HG03571 (cell line): ENCODE measurements around the gene FAM221A.
"Not testable (repeated sequence)": the region's sequence is repeated elsewhere in the genome, so short reads cannot be mapped to it uniquely, and the experiment has no call there.

Experiments used
- ATAC-seq: cut with Tn5 transposase; IDR thresholded peaks from one replicate; pipeline ENCODE4 v1.9.1; 2021; ENCODE audit not compliant: unreplicated experiment

FAM221A gene, protein sequence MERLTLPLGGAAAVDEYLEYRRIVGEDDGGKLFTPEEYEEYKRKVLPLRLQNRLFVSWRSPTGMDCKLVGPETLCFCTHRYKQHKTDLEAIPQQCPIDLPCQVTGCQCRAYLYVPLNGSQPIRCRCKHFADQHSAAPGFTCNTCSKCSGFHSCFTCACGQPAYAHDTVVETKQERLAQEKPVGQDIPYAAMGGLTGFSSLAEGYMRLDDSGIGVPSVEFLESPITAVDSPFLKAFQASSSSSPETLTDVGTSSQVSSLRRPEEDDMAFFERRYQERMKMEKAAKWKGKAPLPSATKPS

DNA sequence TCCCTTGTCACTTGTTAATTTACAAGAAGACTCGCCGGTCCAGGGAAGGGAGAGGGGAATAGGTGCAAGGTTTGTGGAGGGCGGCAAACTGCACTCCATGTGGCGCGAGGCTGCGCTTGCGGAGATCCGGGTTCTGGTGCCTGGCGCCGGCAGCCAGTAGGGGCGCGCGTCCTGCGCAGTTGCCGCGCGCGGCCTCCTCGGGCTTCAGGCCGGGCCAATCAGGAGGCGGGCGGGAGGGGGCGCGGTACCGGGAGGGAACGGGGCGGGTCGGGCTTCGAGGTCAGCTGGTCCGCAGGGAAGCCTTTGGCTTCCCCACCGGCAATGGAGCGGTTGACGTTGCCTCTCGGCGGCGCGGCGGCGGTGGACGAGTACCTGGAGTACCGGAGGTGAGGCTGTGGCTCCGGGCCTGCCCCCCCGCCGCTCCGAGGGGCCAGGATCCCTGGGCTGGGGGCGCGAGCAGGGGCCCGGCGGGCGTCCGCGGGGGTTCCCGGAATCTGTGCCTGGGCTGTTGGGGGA, at the start of gene FAM221A:
TSS of gene FAM221A (plus strand) at position 302 of the 516 bp plus-strand sequence. CDS start at position 322, 20 bp downstream.
- peak; percentile 99 for ATAC-seq

GRCh38 chr7:23633417-23633816, 46.6 kb upstream of the FAM221A start:
- ATAC-seq = no peak

- no peak for ATAC-seq
These were observed 34.2 kb upstream of the FAM221A start for GRCh38 chr7:23645822-23646221.

- no peak for ATAC-seq
These were observed 26.1 kb upstream of the FAM221A start for GRCh38 chr7:23653942-23654341.

DNA sequence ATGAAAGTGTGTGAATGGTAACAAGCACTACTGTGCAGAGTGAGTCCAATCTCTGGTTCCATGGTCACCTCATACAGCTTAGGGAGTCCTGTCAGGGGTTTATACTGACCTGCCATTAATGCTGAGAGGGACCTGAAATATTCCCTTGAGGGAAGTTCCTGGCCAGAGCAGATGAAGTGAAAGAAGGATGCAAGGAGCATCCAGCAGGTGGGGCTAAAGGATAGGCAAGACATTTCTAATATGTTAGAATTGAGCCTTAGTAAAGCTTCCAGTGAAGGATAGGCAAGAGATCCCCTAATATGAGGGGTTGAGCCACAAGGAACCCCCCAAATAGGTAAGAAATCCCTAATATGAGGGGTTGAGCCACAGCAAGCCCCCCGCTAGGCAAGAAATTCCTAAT, 25.5 kb upstream of the FAM221A start:
- no peak for ATAC-seq

GRCh38 chr7:23655433-23655832, 24.6 kb upstream of the FAM221A start:
- ATAC-seq = no peak

- ATAC-seq = no peak
These were observed 21.1 kb upstream of the FAM221A start for GRCh38 chr7:23658831-23659427.

DNA sequence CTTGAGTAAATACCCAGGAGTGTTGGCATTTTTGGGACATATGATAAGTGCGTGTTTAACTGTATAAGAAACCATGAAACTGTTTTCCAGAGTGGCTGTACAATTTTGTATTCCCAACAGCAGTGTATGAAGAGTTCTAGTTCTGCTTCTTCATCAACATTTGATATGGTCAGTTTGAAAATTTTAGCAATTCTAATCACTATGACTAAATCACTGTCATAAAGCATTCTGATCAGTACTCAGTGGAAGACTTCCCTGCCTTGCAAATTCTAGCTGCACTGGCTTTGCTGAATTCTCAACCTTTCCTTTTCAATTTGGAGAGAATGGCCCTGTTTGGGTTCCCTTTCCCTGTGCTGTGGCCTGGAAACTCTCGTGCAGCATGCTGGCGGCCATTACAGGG, 18.6 kb upstream of the FAM221A start:
- no peak for ATAC-seq

DNA sequence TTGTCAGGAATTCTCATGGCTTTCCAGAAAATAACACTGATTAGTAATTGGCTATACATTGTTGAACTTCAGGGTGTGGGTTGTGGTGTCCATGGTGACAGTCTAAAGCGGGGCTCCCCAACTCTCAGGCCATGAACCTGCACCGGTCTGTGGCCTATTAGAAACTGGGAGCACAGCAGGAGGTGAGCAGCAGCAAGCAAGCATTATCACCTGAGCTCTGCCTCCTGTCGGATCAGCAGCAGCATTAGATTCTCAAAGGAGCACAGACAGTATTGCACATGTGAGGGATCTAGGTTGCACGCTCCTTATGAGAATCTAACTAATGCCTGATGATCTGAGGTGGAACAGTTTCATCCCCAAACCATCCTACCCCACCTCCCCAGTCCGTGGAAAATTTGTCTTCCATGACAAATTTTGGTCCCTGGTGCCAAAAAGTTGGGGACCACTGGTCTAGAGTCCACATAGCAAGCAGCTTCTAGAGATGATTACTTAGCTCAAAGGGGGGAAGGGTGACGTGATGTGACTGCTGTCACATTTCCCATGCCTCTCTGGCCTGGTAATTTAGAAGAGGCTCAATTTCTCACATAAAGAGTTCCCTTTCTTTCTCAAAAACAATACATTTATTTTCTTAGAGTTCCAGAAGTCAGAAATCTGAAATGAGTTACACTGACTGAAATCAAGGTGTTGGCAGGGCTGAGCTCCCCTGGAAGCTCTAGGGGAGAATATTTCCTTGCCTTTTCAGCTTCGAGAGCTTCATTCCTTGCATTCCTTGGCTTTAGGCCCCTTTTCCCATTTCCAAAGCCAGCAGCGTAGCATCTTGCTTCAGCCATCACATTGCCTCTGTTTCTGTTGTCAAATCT, 17.6 kb upstream of the FAM221A start:
- ATAC-seq = no peak

GRCh38 chr7:23662984-23663313, 17.1 kb upstream of the FAM221A start:
- ATAC-seq = no peak

DNA sequence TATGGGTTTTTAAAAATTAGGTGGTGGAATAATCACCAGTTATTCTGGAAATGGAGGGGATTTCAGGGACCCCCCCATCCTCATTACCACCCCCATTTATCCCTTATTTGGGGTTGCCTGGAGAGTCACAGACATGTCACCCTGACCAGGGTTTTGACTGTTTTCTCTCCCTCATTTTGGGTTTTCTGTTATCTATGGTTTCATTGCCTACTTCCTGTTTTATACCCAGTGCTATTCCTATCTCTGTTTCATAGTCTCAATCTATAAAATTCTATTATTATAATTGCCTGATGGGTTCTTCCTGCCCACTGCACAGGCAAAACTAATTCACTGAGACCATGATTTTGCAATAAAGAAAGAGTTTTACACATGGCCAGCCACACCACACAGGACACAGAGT, 15.9 kb upstream of the FAM221A start:
- no peak for ATAC-seq

- ATAC-seq = no peak
These were observed 8.0 kb upstream of the FAM221A start for GRCh38 chr7:23672033-23672432.

DNA sequence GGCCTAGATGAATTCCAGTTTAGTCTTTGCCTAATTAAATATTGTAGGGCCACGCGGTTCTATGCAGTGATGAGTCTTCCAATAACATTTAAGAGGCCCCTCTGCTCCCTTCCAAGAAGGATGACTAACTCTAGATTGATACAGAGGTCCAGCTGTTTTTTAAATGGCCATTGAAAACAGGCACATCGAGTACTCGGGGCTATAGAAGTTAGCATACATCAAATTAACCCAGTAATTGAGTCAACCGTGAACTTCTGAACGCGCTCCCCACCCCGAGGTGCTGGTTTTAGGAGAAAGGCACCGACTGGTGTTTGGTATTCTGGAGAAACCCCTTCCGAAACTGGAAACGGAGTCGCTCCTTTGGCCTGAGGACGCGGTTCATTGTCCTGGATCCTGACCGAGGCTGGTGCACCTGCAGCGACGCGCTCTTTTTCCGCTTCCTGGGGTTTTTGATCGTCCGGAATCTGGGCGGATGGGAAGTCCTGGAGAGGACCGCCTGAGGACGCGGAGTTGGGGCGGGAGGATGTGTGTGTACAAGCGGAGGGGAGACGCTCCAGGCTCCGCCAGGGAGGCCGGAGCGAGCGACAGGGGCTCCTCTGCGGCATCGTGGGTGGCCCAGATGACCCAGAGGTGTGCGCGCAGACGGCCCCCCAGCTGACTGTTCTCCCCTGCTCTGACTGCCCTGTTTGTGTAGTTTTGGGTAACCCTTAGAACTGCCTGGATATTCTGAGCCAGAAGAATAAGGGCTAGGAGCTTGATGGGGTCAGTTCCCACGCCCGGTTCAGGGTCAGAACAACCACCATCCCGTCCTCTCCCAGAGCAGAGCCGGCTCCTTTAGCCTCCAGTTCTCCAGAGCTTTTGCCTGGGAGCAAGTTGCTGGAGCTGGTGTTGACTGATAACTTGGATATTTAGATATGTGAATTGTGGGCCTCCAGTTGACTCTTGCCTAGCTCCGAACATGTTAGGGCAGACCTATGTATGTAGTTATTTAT, 711 bp downstream of the FAM221A start:
- ATAC-seq = peak; percentile 24

GRCh38 chr7:23684041-23684440, 4.0 kb downstream of the FAM221A start:
- not testable (repeated sequence) for ATAC-seq

DNA sequence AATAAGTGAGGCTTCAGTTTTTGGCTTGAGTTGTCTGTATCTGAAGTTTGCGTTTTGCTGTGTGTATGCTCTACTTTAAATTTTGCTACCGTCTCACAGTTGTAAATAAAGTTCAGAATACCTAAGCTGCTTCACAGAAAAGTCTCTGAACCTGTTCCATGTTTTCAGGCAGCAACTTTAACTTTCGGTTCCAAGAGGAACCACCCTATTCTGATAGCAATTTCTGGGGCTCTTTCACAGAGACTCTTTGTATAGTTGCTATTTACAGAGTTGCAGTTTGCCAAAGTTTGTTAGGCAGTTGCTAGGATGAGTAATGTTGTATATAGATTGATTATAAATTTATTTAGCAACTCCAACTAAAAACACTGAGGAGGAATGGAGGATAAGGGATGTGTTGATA, 5.7 kb downstream of the FAM221A start:
- no peak for ATAC-seq

DNA sequence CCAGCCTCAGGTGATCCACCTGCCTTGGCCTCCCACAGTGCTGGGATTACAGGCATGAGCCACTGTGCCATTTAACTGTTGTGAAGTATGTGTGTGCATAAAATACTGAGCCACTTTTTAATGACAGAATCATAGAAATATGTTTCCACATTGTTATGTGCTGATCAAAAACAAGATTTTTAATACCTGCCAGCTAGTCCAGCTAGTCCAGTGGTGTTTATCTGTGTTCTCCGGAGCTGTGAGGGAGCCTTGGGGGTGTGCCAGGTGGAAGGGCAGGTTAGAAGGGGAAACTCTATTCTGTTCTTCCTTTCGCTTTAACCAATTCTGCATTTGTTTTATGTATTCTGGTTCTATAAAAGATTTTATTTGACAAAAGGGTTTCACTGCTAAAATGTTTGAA, 7.0 kb downstream of the FAM221A start:
- no peak for ATAC-seq

DNA sequence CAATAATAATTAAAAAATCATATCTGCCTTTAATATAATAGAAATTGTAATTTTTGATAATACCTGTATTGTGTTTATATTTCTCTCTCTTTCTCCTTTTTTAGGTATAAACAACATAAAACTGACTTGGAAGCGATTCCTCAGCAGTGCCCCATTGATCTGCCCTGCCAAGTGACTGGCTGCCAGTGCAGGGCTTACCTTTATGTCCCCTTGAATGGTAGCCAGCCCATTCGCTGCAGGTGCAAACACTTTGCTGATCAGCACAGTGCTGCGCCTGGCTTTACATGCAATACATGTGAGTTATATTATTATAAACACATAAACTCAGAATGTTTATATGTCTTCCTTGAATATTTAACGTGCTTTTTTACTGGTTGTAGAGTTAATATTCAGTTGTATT, 9.2 kb downstream of the FAM221A start:
- no peak for ATAC-seq

DNA sequence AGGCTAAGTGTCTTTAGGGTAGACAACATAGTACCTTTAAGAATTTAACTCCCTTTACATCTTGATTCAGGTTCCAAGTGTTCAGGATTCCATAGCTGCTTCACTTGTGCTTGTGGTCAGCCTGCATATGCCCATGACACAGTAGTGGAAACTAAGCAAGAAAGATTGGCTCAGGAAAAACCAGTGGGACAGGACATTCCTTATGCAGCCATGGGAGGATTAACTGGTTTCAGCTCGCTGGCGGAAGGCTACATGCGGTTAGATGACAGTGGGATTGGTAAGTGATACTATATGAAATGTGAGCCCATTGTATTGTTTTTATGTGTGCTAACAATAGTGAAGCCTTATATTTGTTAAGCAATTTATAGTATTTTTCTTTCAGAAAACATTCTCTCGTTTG, 11.3 kb downstream of the FAM221A start:
- no peak for ATAC-seq

DNA sequence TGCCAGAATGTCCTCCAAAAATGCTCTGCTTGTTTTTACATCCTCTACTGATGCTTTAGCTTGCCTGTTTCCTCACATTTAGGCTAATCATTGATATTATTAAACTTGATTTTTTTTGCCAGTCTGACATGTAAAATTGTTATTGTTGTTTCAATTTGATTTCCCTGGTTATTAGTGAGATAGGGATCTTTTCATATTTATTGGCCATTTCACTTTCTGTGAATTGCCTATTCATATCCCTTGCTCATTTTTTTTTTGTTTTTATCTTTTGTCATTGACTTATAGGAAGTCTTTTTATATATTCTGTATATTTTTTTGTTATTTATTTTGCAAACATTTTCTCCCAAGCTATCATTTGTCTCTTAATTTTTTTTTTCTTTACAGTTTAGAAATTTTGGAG, 13.2 kb downstream of the FAM221A start:
- no peak for ATAC-seq

DNA sequence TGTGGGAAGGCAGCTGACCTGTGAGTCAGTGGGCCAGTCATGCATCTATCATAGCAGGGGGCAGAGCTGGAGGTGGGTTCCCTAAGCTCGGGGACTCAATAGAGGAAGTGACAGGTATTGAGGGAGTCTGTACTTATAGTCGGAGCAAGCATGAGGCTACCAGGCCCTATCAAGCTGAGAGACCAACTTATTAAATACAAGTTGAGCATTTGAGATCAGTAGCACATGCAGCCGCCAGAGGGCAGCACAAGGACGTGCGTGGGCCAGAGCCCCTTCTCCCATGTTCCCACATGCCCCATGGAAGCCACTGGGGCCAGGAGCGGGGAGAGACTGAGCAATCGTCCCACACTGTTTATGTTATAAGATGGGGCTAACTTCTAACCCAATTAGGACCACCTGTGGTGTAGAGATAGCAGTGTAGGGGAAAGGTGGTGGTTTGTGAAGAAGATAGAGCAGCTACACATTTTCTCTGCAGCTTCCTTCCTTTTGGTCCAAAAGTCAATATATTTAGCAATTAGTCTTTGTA, 17.0 kb downstream of the FAM221A start:
- ATAC-seq = peak; percentile 83
